ENCODE measurements around the gene E2F2.

GRCh38 chr1:23472351-23473036 lies 58.5 kb downstream of the E2F2 start:
- TF ChIP-seq POLR2A (IDR thresholded peaks at IDR 0.05), result no peak
- TF ChIP-seq EP300 (IDR thresholded peaks at IDR 0.05), result no peak
